AG04449 (cell line): Measurements from ENCODE around the gene SNX33.

Experiments
- CTCF ChIA-PET: fragments of 350-600 bp; formaldehyde crosslinking; extraction: SDS; loops from one replicate; lab custom pipeline; 2021; ENCODE audit warnings: antibody characterized with exemption; lab: Yijun Ruan, JAX
- POLR2A ChIA-PET: fragments of 400-600, 350-600 bp; formaldehyde crosslinking; extraction: SDS; loops from one replicate; lab custom pipeline; 2020; ENCODE audit warnings: antibody characterized with exemption, inconsistent platforms; lab: Yijun Ruan, JAX
- DNase-seq: peaks from one replicate; pipeline ENCODE4 v3.0.0-alpha.2; 2010; ENCODE audit warnings: low read depth, low spot score
- H3K4me3 ChIP-seq: 2 replicates; pipeline ENCODE4 v1.5.1; 2011; ENCODE audit warnings: low read depth, mild to moderate bottlenecking, control low read depth, low read length
- TF ChIP-seq, protein P1 (sequence below): IDR thresholded peaks from one replicate; pipeline ENCODE4 v1.5.1; 2011; ENCODE audit warnings: mild to moderate bottlenecking, moderate library complexity, low read length, control low read depth, inconsistent platforms; ENCODE audit not compliant: insufficient read depth; ENCODE audit errors: missing control alignments

Gene SNX33

DNA sequence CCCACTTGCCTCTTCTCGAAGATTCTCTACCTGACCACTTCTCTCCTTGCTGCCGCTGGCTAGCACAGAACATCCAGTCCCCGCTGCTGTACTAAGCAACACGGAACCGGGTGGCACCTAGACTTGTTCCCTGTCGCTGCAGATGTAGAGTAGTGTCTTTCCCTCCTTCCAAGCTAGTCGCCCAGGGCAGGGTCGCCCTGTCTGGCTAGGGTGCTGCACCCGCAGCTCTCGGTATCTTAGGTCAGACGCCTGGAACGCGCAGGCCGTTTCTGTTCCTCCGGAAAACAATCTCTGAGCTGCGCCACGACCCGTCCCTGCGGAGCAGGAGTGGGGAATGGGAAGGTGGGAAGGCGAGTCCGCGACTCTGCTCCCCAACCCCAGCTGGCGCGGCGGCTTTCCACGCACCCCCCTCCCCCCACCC is 758 bp upstream of the SNX33 start:
- TF ChIP-seq, protein P1, sequence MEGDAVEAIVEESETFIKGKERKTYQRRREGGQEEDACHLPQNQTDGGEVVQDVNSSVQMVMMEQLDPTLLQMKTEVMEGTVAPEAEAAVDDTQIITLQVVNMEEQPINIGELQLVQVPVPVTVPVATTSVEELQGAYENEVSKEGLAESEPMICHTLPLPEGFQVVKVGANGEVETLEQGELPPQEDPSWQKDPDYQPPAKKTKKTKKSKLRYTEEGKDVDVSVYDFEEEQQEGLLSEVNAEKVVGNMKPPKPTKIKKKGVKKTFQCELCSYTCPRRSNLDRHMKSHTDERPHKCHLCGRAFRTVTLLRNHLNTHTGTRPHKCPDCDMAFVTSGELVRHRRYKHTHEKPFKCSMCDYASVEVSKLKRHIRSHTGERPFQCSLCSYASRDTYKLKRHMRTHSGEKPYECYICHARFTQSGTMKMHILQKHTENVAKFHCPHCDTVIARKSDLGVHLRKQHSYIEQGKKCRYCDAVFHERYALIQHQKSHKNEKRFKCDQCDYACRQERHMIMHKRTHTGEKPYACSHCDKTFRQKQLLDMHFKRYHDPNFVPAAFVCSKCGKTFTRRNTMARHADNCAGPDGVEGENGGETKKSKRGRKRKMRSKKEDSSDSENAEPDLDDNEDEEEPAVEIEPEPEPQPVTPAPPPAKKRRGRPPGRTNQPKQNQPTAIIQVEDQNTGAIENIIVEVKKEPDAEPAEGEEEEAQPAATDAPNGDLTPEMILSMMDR, result no peak
- DNase-seq, result no peak
- ChIA-PET POLR2A (interaction anchor here (0.8 to 6.9 kb wide), 11 partner anchors 8 to 278 kb away, joined by 3 to 64 read pairs (median 4); partner anchors contain the start of genes IMP3, MAN2C1, PTPN9 and SNUPN), CTCF (interaction anchor here (1.0 to 3.3 kb wide), 11 partner anchors 9 to 281 kb away, joined by 3 to 24 read pairs (median 3); partner anchors contain the start of gene MAN2C1)
- H3K4me3 ChIP-seq, result peak overlapping the region; percentile 87

DNA sequence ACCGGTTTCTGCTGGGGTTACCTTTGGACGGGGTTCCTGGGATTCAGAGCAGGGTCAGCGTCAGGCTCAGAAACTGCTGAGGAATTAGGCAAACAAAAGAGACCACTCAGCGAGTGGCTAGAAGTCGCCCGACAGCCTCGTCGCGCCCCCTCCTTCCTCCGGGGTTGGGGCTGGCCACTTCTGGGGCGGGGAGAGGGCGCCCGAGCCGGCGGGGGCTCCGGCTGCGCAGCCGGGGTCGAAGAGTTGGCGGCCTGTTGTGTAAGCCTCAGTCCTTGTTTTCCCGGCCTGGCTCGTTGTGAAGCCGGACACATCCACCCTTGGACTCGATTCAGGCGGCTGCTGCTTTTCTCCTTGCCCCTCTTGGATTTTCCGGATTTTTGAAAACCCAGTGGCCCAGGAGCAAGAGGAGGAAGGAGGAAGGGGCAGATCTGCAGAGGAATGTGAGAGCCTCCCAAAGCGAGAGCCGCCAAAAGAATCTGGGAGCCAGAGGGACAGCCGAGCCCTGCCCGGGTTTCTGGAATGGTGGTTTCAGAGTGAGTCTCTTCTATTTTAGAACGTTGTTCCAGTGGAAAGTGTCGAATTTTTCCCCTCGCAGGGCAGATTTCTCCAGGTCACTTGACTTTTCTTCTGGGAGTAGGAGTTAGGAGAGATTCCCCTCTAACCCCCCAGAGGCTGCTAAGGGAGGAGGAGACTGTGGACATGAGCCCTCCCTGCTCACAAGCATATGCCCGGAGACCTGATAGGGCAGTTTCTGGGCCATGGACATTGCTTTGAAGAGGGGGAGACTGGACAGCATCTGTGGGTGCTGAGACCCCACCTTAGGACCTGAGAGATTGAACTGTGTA is 666 bp downstream of the SNX33 start:
- DNase-seq, result no peak
- CTCF ChIA-PET, result interaction anchor here (0.8 to 3.3 kb wide), 11 partner anchors 8 to 280 kb away, joined by 3 to 24 read pairs (median 4); partner anchors contain the start of gene MAN2C1

DNA sequence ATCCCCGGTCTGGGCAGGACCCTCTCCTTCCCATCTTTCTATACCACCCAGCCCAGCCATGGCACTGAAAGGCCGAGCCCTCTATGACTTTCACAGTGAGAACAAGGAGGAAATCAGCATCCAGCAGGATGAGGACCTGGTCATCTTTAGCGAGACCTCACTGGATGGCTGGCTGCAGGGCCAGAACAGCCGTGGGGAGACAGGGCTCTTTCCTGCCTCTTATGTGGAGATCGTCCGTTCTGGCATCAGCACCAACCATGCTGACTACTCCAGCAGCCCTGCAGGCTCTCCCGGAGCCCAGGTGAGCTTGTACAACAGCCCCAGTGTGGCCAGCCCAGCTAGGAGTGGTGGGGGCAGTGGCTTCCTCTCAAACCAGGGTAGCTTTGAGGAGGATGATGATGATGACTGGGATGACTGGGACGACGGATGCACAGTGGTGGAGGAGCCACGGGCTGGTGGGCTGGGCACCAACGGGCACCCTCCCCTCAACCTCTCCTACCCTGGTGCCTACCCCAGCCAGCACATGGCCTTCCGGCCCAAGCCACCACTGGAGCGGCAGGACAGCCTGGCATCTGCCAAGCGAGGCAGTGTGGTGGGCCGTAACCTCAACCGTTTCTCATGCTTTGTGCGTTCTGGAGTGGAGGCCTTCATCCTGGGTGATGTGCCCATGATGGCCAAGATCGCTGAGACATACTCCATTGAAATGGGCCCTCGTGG is 1.5 kb downstream of the SNX33 start:
- TF ChIP-seq, protein P1, result no peak
- ChIA-PET POLR2A (interaction anchor here (6.9 kb wide), 1 partner anchor 12 kb away, joined by 64 read pairs; no protein-coding TSS in a partner anchor), CTCF (interaction anchor here (2.0 to 3.3 kb wide), 2 partner anchors 12 to 13 kb away, joined by 7 to 14 read pairs; no protein-coding TSS in a partner anchor)
- H3K4me3 ChIP-seq, result peak overlapping the region; percentile 87
- no peak for DNase-seq

More for the DNA sequence above, 666 bp downstream of the SNX33 start:
- POLR2A ChIA-PET, result interaction anchor here (0.9 to 6.9 kb wide), 8 partner anchors 9 to 194 kb away, joined by 3 to 64 read pairs (median 4); partner anchors contain the start of genes IMP3, PTPN9 and SNUPN
- H3K4me3 ChIP-seq, result peak overlapping the region; percentile 87
- TF ChIP-seq, protein P1, result no peak

DNA sequence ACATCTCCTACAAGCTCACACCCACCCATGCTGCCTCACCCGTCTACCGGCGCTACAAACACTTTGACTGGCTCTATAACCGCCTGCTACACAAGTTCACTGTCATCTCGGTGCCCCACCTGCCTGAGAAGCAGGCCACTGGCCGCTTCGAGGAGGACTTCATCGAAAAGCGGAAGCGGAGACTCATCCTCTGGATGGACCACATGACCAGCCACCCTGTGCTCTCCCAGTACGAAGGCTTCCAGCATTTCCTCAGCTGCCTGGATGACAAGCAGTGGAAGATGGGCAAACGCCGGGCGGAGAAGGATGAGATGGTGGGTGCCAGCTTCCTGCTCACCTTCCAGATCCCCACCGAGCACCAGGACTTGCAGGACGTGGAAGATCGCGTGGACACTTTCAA is 2.1 kb downstream of the SNX33 start:
- TF ChIP-seq, protein P1, result no peak
- CTCF ChIA-PET, result interaction anchor here (1.9 to 3.3 kb wide), 3 partner anchors 11 to 282 kb away, joined by 6 to 14 read pairs (median 7); partner anchors contain the start of gene MAN2C1
- no peak for DNase-seq
- peak overlapping the region; percentile 87 for H3K4me3 ChIP-seq
- POLR2A ChIA-PET, result interaction anchor here (6.9 kb wide), 1 partner anchor 12 kb away, joined by 64 read pairs; no protein-coding TSS in a partner anchor

DNA sequence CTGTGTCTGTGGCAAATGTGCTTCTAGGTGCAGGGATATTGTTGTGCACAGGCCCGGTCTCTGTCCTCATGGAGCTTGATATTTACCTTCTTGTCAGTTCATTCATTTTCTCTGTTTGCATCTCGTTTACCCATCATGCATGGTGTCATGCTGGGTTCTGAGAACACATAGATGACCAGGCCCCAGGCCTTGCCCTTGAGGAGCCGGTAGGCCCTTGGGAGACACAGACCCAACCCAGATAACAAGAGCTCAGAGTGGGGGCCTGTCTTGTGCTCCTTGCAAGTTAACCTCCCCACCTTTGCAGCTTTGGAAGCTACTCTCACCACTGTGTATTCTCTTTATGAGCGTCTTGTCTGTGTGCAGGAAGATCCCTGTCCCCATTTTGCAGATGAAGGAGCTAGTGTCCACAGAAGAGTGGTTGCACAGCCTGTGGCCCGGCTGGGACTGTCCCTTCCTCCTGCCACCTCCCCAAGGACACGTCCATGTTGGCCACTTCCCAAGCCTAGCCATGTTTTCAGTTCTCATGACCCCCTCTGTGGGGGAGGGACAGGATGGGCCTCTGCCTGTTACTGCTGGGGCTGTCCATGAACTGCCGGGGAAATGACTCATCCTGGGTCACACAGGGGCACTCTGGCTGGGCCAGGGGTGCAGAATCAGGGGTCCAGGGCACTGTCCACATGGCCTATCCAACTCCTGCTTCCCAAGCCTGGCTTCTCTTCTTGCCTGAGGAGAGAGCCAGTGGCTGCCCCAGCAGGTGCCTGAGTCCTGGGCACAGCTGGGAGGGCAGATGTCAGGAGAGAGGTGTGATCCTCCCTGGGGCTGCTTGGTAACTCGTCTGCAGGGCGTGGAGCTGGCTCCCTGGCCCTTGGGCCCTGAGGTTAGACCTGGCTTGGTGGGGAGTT is 3.4 kb downstream of the SNX33 start:
- DNase-seq, result no peak
- CTCF ChIA-PET, result interaction anchor here (0.6 to 1.9 kb wide), 8 partner anchors 9 to 283 kb away, joined by 3 to 6 read pairs (median 3); partner anchors contain the start of gene MAN2C1
- POLR2A ChIA-PET, result interaction anchor here (1.7 to 6.9 kb wide), 2 partner anchors 10 to 21 kb away, joined by 4 to 64 read pairs; no protein-coding TSS in a partner anchor
- peak overlapping the region; percentile 87 for H3K4me3 ChIP-seq
- TF ChIP-seq, protein P1, result no peak
